GM12801 (cell line): Measurements from ENCODE around the gene HYAL1.

Experiments used
- CTCF ChIP-seq: IDR thresholded peaks from one replicate; pipeline ENCODE4 v1.5.1; 2011; ENCODE audit warnings: control low read depth; ENCODE audit not compliant: insufficient read length; ENCODE audit errors: extremely low read depth

The HYAL1 gene

DNA sequence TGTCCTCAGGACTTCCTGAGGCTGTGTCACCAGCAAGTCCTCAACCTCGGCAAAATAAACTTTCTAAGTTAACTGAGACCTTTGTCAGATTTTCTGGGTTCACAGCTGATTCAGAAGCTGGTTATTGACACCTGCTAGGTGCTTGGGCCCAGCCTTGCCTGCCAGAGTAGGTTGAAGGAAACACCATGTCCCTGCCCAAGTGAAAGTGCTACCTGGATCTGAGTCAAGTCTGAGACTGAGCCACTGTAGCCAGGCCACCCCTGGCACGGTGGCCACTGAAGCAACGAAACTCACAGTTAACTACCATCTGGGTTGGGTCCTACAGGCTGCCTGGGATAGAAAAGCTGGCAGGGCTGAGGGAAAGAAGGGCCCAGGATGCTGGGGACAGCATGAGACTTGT lies 11.0 kb upstream of the HYAL1 start:
- TF ChIP-seq CTCF: no peak

DNA sequence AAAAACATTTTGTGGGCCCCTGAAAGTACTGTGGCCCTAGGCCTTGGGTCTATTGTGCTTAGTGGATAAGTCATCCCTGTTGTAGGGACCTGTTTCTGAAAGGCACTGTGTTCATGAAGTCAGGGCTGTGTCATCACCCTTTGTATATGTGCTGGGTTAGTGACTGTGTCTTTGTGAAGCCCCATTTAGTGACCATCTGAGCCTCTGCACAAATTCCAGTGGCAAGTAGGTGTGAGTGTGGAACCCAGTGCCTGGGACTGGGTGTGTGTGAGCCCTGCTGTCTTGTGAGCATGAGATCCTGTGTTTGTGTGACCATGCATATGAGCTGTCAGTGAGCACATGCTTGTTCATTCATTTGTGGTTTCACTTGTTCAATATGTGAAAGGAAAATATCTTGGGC lies 1.2 kb upstream of the HYAL1 start:
- no peak for TF ChIP-seq CTCF

GRCh38 chr3:50302095-50303012 lies 1.0 kb downstream of the HYAL1 start:
- TF ChIP-seq CTCF: no peak

DNA sequence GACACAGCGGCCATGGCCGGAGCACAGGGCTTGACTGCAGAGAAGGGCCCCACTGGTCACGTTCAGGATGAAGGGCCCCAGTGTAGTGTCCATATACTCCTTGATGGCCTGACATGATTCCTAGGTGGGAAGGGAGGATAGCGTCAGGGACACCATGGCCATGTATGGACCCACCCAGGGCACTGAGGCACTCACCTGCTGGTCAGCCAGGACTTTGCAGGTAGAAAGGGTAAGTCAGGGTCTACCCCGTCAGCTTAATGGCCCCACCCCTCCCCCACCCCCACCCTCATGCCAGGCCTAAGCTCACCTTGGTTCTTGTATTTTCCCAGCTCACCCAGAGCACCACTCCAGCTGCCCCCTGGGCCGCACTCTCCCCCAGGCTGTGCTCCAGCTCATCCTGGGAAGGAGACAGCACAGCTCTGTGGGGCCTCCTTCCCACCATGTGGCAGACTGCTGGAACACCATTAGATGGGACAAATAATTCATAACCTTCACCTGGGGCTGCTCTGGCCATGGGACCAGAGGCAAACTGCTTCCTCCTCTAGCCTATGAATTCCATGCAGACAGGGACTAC lies 2.6 kb downstream of the HYAL1 start:
- no peak for TF ChIP-seq CTCF

DNA sequence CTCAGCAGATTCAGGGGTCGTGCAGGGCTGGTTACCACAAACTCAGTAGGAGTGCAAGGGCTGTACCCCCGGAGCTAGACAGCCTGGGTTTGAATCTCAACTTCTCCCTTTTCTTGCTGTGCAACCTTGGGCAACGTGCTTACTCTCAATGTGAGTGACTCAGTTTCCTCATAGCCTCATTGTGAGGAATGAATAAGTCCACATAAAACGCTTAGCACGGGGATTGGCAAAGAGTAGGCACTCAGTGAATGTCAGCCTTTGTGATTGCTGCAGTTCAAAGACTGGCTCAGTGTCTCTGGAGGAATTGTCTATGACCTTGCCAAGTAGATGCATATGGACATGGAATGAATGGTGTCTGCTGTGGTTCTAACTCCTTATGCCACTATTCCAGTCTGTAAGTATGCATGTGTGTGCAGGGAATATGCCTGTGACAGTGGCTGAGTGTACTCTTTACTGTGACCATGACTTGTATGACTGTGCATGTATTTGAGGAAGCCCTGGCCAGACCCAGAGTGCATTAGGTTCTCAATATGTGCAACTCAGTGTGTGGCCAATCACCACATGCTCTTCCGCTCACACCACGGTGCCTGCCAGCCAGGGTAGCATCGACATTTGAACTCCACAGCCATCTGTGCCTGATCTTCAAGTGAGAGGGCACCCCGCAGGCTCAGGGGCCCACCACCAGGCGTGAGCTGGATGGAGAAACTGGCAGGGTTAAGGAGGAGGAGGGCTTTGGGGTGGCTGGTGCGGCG lies 3.3 kb downstream of the HYAL1 start:
- no peak for TF ChIP-seq CTCF

DNA sequence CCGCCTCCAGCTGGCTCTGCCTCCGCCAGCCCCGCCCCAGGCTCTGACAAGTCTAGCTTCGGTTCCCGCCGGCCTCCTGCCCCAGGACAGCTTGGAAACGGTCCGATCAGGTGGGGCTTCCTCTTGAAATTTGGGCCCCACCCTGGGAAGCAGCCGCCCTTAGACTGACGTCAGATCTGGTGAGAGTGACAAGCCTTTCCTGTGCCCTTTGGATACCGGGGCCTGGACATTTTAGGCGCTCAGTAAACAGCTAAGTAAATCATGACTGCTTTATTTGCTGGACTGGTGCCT lies 3.8 kb downstream of the HYAL1 start:
- no peak for TF ChIP-seq CTCF

GRCh38 chr3:50298836-50299637 lies 4.3 kb downstream of the HYAL1 start, which contains the start of the genes HYAL3 and NAA80:
HYAL3 (minus strand) TSS chr3:50299405; CDS start chr3:50295602, 3,803 bp downstream.
NAA80 (minus strand) TSS chr3:50299405; CDS start chr3:50297463, 1,942 bp downstream.
- TF ChIP-seq CTCF: no peak
